ENCODE data around the gene RABEP1. TPM values are rescaled to one million over a fixed set of nuclear protein-coding genes. Genes with fewer than 3 reads are reported as not detected.

The RABEP1 gene
- total RNA-seq, 1 experiment from 2014 or later = 71.3 TPM

DNA sequence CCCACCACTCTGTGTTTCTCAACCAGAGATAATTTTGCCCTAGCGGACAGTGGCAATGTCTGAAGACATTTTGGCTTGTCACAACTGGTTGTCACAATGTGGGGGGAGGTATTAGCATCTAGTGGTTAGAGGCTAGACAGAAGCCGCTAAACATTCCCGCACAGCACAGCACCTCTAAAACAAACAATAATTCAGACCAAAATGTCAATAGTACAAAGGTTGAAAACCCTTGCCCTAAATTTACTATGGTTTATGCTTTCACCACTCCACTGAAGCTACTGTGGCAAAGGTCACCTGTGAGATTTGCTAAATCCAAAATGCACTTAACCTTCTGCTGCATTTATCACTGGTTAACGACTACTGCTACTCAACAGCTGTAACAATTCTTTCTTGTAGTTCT is 123.3 kb downstream of the RABEP1 start:
- ChIA-PET CTCF (no interaction called here), POLR2A (ENCODE audit: low non-redundant PET) (no interaction called here)
- H3K36me3 ChIP-seq (ENCODE audit: insufficient read depth, low read length, poor library complexity, severe bottlenecking) = peaks cover 92% of the 10 kb centered on the region
- no TSS peak for BruUV-seq (replicated peaks)
- H3K27me3 ChIP-seq (replicated peaks; ENCODE audit: insufficient read depth, low read depth, low read length, poor library complexity) = no peaks in the 10 kb centered on the region
- no peak overlapping the region for H3K4me3 ChIP-seq (ENCODE audit: low read depth, low read length, poor library complexity, severe bottlenecking)
- H3K27ac ChIP-seq (ENCODE audit: low read depth, low read length, poor library complexity, severe bottlenecking) = no peak overlapping the region
- intact Hi-C loops (cut with micrococcal nuclease; ENCODE audit: unreplicated experiment) = no loop called here
- no peaks in the 10 kb centered on the region for H3K9me3 ChIP-seq (ENCODE audit: low read depth, low read length, poor library complexity, severe bottlenecking)
- TF ChIP-seq, protein P1, sequence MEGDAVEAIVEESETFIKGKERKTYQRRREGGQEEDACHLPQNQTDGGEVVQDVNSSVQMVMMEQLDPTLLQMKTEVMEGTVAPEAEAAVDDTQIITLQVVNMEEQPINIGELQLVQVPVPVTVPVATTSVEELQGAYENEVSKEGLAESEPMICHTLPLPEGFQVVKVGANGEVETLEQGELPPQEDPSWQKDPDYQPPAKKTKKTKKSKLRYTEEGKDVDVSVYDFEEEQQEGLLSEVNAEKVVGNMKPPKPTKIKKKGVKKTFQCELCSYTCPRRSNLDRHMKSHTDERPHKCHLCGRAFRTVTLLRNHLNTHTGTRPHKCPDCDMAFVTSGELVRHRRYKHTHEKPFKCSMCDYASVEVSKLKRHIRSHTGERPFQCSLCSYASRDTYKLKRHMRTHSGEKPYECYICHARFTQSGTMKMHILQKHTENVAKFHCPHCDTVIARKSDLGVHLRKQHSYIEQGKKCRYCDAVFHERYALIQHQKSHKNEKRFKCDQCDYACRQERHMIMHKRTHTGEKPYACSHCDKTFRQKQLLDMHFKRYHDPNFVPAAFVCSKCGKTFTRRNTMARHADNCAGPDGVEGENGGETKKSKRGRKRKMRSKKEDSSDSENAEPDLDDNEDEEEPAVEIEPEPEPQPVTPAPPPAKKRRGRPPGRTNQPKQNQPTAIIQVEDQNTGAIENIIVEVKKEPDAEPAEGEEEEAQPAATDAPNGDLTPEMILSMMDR (conservative IDR thresholded peaks at IDR 0.05; ENCODE audit: low read depth, low read length) = no peak
- no peak for TF ChIP-seq EZH2 (IDR thresholded peaks at IDR 0.05; ENCODE audit: borderline replicate concordance, low read depth, low read length, poor library complexity, severe bottlenecking)
- no peaks in the 10 kb centered on the region for H3K4me1 ChIP-seq (ENCODE audit: insufficient read depth, low read length, poor library complexity, severe bottlenecking)
- DNase-seq (ENCODE audit: low spot score) = no peak

DNA sequence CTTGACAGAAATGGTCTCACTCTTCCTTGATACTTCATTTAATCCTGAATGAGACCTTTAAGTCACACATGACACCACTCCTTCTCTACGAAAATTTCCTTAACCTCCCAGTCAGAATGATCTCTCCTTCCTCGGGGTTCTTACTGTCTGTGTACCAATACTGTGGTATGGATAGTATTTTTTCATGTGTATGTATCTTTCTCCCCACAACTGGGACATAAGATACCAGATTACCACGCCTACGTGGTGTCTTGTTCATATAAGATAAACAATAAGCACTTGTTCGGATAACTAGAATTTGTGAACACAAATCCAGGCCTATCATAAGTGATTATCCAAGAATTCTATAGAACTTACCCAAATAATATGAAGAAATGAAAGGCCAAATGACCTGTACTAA is 126.1 kb downstream of the RABEP1 start:
- no peaks in the 10 kb centered on the region for H3K9me3 ChIP-seq (ENCODE audit: low read depth, low read length, poor library complexity, severe bottlenecking)
- no peak overlapping the region for H3K4me3 ChIP-seq (ENCODE audit: low read depth, low read length, poor library complexity, severe bottlenecking)
- no peak for DNase-seq (ENCODE audit: low spot score)
- no peaks in the 10 kb centered on the region for H3K4me1 ChIP-seq (ENCODE audit: insufficient read depth, low read length, poor library complexity, severe bottlenecking)
- ChIA-PET CTCF (no interaction called here), POLR2A (ENCODE audit: low non-redundant PET) (no interaction called here)
- intact Hi-C loops (cut with micrococcal nuclease; ENCODE audit: unreplicated experiment) = no loop called here
- BruUV-seq (replicated peaks) = no TSS peak
- H3K36me3 ChIP-seq (ENCODE audit: insufficient read depth, low read length, poor library complexity, severe bottlenecking) = peaks cover 93% of the 10 kb centered on the region
- TF ChIP-seq EZH2 (IDR thresholded peaks at IDR 0.05; ENCODE audit: borderline replicate concordance, low read depth, low read length, poor library complexity, severe bottlenecking) = no peak
- TF ChIP-seq, protein P1 (conservative IDR thresholded peaks at IDR 0.05; ENCODE audit: low read depth, low read length) = no peak
- H3K27ac ChIP-seq (ENCODE audit: low read depth, low read length, poor library complexity, severe bottlenecking) = no peak overlapping the region
- H3K27me3 ChIP-seq (replicated peaks; ENCODE audit: insufficient read depth, low read depth, low read length, poor library complexity) = no peaks in the 10 kb centered on the region

DNA sequence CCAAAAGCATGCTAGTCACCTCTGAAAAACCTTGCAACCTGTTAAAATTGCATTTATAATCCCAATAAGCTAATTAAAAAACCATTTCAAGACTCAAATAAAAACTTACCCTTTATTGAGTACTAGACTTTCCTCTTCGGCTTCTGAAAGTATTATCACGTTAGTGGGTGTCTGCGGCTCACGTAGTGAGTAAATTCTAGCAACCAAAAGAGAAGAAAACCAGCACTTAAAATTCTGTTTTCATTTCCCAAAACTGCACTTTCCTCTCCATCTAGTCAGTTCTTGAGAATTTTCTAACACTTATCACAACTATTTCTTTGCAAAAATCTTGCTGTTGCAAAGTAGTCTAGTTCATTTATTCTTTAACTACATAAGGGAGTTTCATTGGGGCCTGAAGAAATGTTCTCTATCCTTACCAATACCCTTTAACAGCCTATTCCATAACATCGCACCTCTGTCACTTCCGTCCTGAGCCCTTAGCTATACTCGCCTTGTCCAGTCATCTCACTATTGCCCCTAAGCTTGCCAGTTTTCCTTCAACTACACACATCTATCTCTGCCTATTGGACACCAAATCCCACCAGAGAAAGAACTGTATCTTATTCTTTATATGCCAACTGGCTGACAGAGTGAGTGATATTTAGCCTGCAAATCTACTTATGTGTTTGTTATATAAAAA is 128.6 kb downstream of the RABEP1 start:
- no peaks in the 10 kb centered on the region for H3K4me1 ChIP-seq (ENCODE audit: insufficient read depth, low read length, poor library complexity, severe bottlenecking)
- no peak for TF ChIP-seq EZH2 (IDR thresholded peaks at IDR 0.05; ENCODE audit: borderline replicate concordance, low read depth, low read length, poor library complexity, severe bottlenecking)
- TF ChIP-seq, protein P1 (conservative IDR thresholded peaks at IDR 0.05; ENCODE audit: low read depth, low read length) = no peak
- intact Hi-C loops (cut with micrococcal nuclease; ENCODE audit: unreplicated experiment) = no loop called here
- no peak for DNase-seq (ENCODE audit: low spot score)
- H3K4me3 ChIP-seq (ENCODE audit: low read depth, low read length, poor library complexity, severe bottlenecking) = no peak overlapping the region
- no TSS peak for BruUV-seq (replicated peaks)
- H3K27ac ChIP-seq (ENCODE audit: low read depth, low read length, poor library complexity, severe bottlenecking) = no peak overlapping the region
- H3K36me3 ChIP-seq (ENCODE audit: insufficient read depth, low read length, poor library complexity, severe bottlenecking) = peaks cover 94% of the 10 kb centered on the region
- no peaks in the 10 kb centered on the region for H3K9me3 ChIP-seq (ENCODE audit: low read depth, low read length, poor library complexity, severe bottlenecking)
- no peaks in the 10 kb centered on the region for H3K27me3 ChIP-seq (replicated peaks; ENCODE audit: insufficient read depth, low read depth, low read length, poor library complexity)
- ChIA-PET POLR2A (ENCODE audit: low non-redundant PET) (no interaction called here), CTCF (no interaction called here)

All from A673 (cell line).